Measurements from ENCODE around the gene COL25A1.

The COL25A1 gene

DNA sequence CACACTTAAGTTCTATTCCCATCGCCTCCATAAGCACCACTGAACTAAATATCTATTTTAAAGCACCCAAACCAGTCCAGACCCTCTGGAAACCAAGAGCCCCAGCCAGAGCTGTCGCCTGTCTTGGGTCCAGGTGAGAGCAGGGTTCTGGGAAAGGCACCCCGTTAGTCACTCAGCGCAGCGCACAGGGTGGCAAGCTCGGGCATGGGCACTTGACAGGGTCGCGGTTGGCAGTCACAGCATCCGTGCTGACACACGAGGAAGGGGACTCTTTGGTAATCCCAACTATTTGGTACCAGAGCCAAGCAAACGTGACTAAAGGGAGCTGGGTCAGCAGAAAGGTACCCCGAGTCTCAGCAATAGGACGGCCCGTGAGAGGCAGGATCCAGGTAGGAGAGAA lies 515.4 kb downstream of the COL25A1 start:
- no peak overlapping the region for H3K9ac ChIP-seq (ENCODE audit: low read length)
- H3K27ac ChIP-seq (ENCODE audit: low read length): no peak overlapping the region
- no peaks in the 10 kb centered on the region for H3K4me1 ChIP-seq (ENCODE audit: control insufficient read depth, low read depth, low read length)
- H3K36me3 ChIP-seq (ENCODE audit: control insufficient read depth, low read depth, low read length): no peaks in the 10 kb centered on the region
- H3K9me3 ChIP-seq (ENCODE audit: control insufficient read depth, low read depth, low read length): no peaks in the 10 kb centered on the region
- H3K4me3 ChIP-seq (ENCODE audit: low read length): no peak overlapping the region
- no peaks in the 10 kb centered on the region for H3K27me3 ChIP-seq (ENCODE audit: control insufficient read depth, insufficient read depth, low read length)

DNA sequence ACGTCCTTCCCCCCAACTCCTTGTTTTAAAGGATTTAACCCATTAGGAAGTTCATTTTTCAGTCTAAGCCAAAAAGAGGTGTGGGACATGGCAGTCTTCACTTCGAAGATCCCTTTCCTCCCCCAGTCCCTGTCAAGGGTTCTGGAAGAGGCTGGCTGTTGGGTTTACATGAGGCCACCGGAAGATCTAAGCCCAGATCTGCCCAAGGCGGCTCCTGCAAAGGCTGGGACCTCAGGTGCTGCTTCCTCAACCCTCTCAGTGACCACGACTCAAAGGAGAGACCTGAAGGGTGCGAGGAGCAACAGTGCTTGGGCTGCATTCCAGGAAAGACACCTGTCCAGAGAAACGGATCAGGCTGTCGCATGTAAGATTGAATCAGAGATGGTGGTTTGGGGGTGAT lies 516.1 kb downstream of the COL25A1 start:
- no peaks in the 10 kb centered on the region for H3K9me3 ChIP-seq (ENCODE audit: control insufficient read depth, low read depth, low read length)
- H3K36me3 ChIP-seq (ENCODE audit: control insufficient read depth, low read depth, low read length): no peaks in the 10 kb centered on the region
- no peak overlapping the region for H3K9ac ChIP-seq (ENCODE audit: low read length)
- H3K27ac ChIP-seq (ENCODE audit: low read length): no peak overlapping the region
- no peaks in the 10 kb centered on the region for H3K27me3 ChIP-seq (ENCODE audit: control insufficient read depth, insufficient read depth, low read length)
- H3K4me3 ChIP-seq (ENCODE audit: low read length): no peak overlapping the region
- no peaks in the 10 kb centered on the region for H3K4me1 ChIP-seq (ENCODE audit: control insufficient read depth, low read depth, low read length)

DNA sequence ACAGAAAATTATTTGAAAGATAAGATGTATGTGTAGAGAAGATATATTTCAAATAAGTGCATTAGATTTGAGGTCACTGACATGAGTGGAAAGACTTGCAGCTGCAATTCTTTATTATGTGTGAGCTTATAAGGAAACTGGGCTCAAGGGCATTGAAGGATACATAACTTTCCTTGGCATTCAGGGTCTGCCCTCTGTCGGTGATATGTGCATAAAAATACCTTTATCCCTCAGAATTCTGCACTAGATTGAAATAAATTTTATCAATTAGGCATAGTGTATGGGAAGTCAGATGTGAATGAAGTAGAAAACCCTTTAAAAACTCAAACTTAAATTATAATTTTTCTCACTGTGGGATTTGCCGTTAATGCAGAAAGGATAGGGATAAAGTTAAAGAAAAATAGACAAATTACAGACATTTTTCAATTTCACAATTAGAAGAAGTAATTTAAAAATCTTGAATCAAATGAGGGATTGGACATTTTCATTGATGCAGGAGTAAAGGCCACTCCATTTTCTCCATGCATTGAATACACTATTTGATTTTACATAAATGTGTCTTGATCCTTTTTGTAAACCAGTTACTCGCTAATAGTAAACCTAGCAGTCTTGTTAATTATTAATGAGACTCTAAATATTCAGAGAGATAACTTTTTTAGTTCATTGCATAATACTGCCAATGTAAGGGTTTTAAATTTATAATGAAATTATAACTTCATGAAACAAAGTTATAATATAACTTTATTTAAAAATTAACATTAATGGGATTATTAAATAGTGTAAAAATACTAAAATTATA lies 518.6 kb downstream of the COL25A1 start:
- H3K9ac ChIP-seq (ENCODE audit: low read length): no peak overlapping the region
- H3K27me3 ChIP-seq (ENCODE audit: control insufficient read depth, insufficient read depth, low read length): no peaks in the 10 kb centered on the region
- H3K4me3 ChIP-seq (ENCODE audit: low read length): no peak overlapping the region
- H3K4me1 ChIP-seq (ENCODE audit: control insufficient read depth, low read depth, low read length): no peaks in the 10 kb centered on the region
- H3K9me3 ChIP-seq (ENCODE audit: control insufficient read depth, low read depth, low read length): no peaks in the 10 kb centered on the region
- no peaks in the 10 kb centered on the region for H3K36me3 ChIP-seq (ENCODE audit: control insufficient read depth, low read depth, low read length)
- H3K27ac ChIP-seq (ENCODE audit: low read length): no peak overlapping the region

DNA sequence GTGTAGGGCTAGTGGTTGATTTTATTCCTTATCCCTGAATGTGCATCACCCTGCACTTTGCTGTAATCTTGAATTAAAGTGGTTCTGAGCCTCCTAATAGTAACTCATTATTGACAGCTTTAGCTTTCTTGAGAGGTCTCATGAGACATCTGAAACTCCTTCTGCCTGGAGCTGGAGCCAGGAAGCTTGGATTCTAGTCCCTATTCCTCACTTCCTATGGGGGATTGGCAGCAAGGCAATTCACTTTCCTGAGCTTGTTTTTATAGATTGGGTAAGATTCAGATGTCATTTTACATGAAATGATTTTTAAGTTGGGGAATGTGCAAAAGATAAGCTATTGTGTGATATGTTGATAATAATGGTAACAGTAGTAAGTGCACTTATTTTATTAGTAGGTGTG lies 522.5 kb downstream of the COL25A1 start:
- Histone ChIP-seq H3K4me1 (ENCODE audit: control insufficient read depth, low read depth, low read length) (no peaks in the 10 kb centered on the region), H3K9me3 (ENCODE audit: control insufficient read depth, low read depth, low read length) (no peaks in the 10 kb centered on the region), H3K27ac (ENCODE audit: low read length) (no peak overlapping the region), H3K36me3 (ENCODE audit: control insufficient read depth, low read depth, low read length) (no peaks in the 10 kb centered on the region), H3K27me3 (ENCODE audit: control insufficient read depth, insufficient read depth, low read length) (no peaks in the 10 kb centered on the region), H3K9ac (ENCODE audit: low read length) (no peak overlapping the region), H3K4me3 (ENCODE audit: low read length) (no peak overlapping the region)

DNA sequence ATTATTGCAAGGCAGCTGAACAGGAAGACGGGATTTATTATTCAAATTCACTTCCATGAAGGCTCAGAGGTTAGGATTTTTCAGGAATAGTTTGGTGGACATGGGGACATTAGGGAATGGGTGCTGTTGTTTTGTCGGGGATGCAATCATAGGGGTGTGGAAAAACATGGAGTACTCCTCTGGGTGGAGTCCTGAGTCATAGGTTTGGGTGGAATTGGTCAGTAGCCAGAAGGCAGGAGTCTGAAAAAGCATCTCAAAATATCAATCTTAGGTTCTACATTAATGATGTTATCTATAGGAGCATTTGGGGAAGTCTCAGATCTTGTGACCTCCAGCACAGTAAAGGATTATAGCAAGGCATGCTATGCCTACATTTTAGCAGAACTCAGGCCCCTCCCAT lies 525.1 kb downstream of the COL25A1 start:
- no peak overlapping the region for H3K27ac ChIP-seq (ENCODE audit: low read length)
- H3K9me3 ChIP-seq (ENCODE audit: control insufficient read depth, low read depth, low read length): no peaks in the 10 kb centered on the region

DNA sequence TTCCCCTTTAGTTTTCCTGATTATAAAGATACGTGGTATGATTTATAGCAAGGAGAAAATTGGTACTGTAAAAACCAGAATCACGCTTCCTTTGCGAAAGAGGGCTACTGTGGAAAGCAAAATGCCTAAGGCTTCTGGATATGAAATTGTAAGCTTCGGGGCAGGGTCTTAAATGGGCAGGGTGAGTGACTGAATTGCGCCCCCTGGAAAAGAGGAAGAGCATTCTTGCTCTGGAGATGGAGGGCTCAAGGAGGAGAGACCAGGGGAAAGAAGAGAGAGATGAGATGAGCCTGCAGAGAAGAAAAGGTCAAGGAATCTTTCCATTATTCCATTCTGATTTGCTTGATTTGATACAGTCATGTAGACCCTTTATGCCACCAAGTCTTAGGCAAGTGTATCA lies 526.5 kb downstream of the COL25A1 start:
- Histone ChIP-seq H3K4me1 (ENCODE audit: control insufficient read depth, low read depth, low read length) (no peaks in the 10 kb centered on the region), H3K27ac (ENCODE audit: low read length) (no peak overlapping the region), H3K4me3 (ENCODE audit: low read length) (no peak overlapping the region), H3K36me3 (ENCODE audit: control insufficient read depth, low read depth, low read length) (no peaks in the 10 kb centered on the region), H3K9me3 (ENCODE audit: control insufficient read depth, low read depth, low read length) (no peaks in the 10 kb centered on the region), H3K27me3 (ENCODE audit: control insufficient read depth, insufficient read depth, low read length) (no peaks in the 10 kb centered on the region), H3K9ac (ENCODE audit: low read length) (no peak overlapping the region)

More for the DNA sequence above, 525.1 kb downstream of the COL25A1 start:
- Histone ChIP-seq H3K9ac (ENCODE audit: low read length) (no peak overlapping the region), H3K27me3 (ENCODE audit: control insufficient read depth, insufficient read depth, low read length) (no peaks in the 10 kb centered on the region), H3K4me1 (ENCODE audit: control insufficient read depth, low read depth, low read length) (no peaks in the 10 kb centered on the region), H3K4me3 (ENCODE audit: low read length) (no peak overlapping the region), H3K36me3 (ENCODE audit: control insufficient read depth, low read depth, low read length) (no peaks in the 10 kb centered on the region)

DNA sequence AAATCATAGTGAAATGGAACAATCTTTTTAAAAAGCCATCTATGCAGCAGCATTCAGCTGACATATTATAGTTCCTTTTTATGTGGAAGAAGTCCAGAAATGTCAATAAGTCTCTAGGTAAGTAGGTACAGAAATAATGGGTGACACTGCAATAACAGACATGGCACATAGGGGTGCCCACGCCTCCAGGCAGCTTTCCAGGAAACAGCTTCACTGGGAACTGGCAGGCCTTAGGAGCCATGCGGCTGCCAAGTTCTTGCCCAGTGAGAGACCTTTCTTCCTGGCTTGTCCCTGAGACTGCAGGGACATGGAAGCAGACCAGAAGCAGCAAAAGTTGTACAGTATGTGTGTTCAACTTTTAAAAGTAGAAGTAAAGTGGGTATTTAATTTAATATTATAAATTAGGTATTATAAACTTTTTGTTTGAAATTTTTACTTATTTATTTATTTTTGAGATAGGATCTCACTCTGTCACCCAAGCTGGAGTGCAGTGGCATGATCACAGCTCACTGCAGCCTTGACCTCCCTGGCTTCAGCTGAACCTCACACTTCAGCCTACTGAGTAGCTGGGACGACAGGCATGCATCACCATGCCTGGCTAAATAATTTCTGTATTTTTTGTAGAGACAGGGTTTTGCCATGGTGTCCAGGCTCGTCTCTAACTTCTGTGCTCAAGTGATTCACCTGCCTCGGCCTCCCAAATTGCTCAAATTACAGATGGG lies 527.5 kb downstream of the COL25A1 start:
- no peak overlapping the region for H3K27ac ChIP-seq (ENCODE audit: low read length)
- H3K4me3 ChIP-seq (ENCODE audit: low read length): no peak overlapping the region
- no peaks in the 10 kb centered on the region for H3K36me3 ChIP-seq (ENCODE audit: control insufficient read depth, low read depth, low read length)
- no peak overlapping the region for H3K9ac ChIP-seq (ENCODE audit: low read length)
- no peaks in the 10 kb centered on the region for H3K27me3 ChIP-seq (ENCODE audit: control insufficient read depth, insufficient read depth, low read length)
- no peaks in the 10 kb centered on the region for H3K4me1 ChIP-seq (ENCODE audit: control insufficient read depth, low read depth, low read length)
- no peaks in the 10 kb centered on the region for H3K9me3 ChIP-seq (ENCODE audit: control insufficient read depth, low read depth, low read length)

DNA sequence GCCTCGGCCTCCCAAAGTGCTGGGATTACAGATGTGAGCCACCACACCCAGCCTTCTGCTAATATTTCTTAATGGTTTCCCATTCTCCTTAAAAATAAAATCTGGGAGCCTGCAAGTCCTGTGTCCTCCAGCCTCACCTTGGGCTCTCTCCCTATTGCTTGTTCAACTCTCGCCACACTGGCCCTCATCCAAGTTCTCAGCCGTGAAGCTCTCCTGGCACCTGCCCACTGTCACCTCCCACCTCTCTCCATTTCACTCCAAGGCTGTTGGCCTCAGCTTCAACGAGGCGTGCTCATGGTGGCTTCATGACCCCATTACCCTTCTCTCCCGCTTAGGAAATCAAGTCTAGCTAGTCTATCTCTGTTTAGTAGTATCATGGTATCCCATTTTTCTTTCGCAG lies 530.1 kb downstream of the COL25A1 start:
- no peak overlapping the region for H3K4me3 ChIP-seq (ENCODE audit: low read length)
- no peaks in the 10 kb centered on the region for H3K36me3 ChIP-seq (ENCODE audit: control insufficient read depth, low read depth, low read length)
- H3K27ac ChIP-seq (ENCODE audit: low read length): no peak overlapping the region
- H3K4me1 ChIP-seq (ENCODE audit: control insufficient read depth, low read depth, low read length): no peaks in the 10 kb centered on the region
- no peak overlapping the region for H3K9ac ChIP-seq (ENCODE audit: low read length)
- H3K27me3 ChIP-seq (ENCODE audit: control insufficient read depth, insufficient read depth, low read length): no peaks in the 10 kb centered on the region
- H3K9me3 ChIP-seq (ENCODE audit: control insufficient read depth, low read depth, low read length): no peaks in the 10 kb centered on the region

DNA sequence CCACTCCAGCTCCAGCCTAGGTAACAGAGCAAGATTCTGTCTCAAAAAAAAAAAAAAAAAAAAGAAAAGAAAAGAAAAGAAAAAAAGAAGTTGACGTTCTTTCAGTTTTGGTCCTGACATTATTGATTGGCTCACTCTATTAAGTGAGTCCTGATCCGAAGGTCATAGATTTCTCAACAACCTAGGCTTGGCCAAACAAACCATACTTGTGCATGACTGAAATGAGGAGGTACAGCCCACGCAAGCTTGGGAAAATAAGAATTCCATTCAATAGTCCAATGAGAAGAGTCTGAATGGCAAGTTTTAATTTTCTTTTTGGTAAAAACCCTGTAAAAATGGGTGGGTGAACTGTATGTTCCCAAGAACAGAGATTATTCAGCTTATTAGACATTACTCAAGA lies 536.4 kb downstream of the COL25A1 start:
- Histone ChIP-seq H3K4me3 (ENCODE audit: low read length) (no peak overlapping the region), H3K36me3 (ENCODE audit: control insufficient read depth, low read depth, low read length) (no peaks in the 10 kb centered on the region), H3K9me3 (ENCODE audit: control insufficient read depth, low read depth, low read length) (no peaks in the 10 kb centered on the region), H3K4me1 (ENCODE audit: control insufficient read depth, low read depth, low read length) (peaks cover 5% of the 10 kb centered on the region), H3K27me3 (ENCODE audit: control insufficient read depth, insufficient read depth, low read length) (peaks cover 19% of the 10 kb centered on the region), H3K27ac (ENCODE audit: low read length) (no peak overlapping the region), H3K9ac (ENCODE audit: low read length) (no peak overlapping the region)

DNA sequence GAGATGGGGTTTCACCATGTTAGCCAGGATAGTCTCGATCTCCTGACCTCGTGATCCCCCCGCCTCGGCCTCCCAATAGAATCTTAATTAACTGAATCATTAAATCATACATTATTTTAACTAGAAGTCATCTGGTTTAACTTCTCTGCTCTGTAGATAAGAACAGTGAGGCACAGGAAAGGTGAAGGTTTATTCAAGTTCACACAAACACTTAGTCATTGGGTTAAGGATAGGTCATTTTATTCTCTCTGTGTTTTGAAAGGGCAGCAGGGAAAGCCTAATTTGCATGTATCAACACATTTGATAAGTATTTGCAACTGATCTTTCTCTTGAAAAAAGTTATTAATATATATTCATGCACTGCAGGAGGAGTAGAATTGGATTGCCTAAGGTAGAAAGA lies 538.5 kb downstream of the COL25A1 start:
- Histone ChIP-seq H3K9me3 (ENCODE audit: control insufficient read depth, low read depth, low read length) (no peaks in the 10 kb centered on the region), H3K36me3 (ENCODE audit: control insufficient read depth, low read depth, low read length) (no peaks in the 10 kb centered on the region), H3K4me1 (ENCODE audit: control insufficient read depth, low read depth, low read length) (peaks cover 5% of the 10 kb centered on the region), H3K4me3 (ENCODE audit: low read length) (no peak overlapping the region), H3K27ac (ENCODE audit: low read length) (no peak overlapping the region), H3K9ac (ENCODE audit: low read length) (no peak overlapping the region), H3K27me3 (ENCODE audit: control insufficient read depth, insufficient read depth, low read length) (peaks cover 29% of the 10 kb centered on the region)

DNA sequence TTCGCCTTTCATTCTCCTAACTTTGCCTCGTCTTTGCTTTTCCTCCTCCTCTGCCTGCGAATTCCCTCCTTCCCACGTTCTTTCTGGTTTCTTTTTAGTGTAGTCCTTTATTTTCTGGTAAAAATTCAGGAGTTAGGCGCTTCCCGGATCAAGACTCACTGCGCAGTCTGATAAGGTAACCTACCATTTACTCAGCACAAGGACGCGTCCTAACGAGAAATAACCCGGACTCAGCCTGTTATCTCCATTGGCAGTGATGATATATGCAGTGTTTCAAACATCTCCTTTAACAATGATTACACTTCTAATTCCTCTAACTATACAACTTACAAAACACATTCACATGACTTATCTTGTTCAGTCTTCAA lies 539.2 kb downstream of the COL25A1 start:
- Histone ChIP-seq H3K4me3 (ENCODE audit: low read length) (peak overlapping the region; percentile 91), H3K27me3 (ENCODE audit: control insufficient read depth, insufficient read depth, low read length) (peaks cover 29% of the 10 kb centered on the region), H3K9ac (ENCODE audit: low read length) (no peak overlapping the region), H3K4me1 (ENCODE audit: control insufficient read depth, low read depth, low read length) (peaks cover 5% of the 10 kb centered on the region), H3K36me3 (ENCODE audit: control insufficient read depth, low read depth, low read length) (no peaks in the 10 kb centered on the region), H3K9me3 (ENCODE audit: control insufficient read depth, low read depth, low read length) (no peaks in the 10 kb centered on the region), H3K27ac (ENCODE audit: low read length) (no peak overlapping the region)
